ENCODE results near the gene KIF14.

GRCh38 chr1:200538179-200538578 is 82.4 kb downstream of the KIF14 start:
- TF ChIP-seq CTCF (IDR thresholded peaks at IDR 0.05; ENCODE audit: low read depth, low read length) (no peak), MAX (IDR thresholded peaks at IDR 0.05; ENCODE audit: low read depth, low read length) (no peak)
